Measurements from ENCODE around the gene MPI. TPM values are rescaled to one million over a fixed set of nuclear protein-coding genes. Genes with fewer than 3 reads are reported as not detected.
A peak's percentile ranks its signal among the peaks of the same experiment; 100 is the strongest.

The MPI gene
- total and polyA plus RNA-seq, 2 experiments from 2014 or later, result 34.8 to 79.0 TPM

DNA sequence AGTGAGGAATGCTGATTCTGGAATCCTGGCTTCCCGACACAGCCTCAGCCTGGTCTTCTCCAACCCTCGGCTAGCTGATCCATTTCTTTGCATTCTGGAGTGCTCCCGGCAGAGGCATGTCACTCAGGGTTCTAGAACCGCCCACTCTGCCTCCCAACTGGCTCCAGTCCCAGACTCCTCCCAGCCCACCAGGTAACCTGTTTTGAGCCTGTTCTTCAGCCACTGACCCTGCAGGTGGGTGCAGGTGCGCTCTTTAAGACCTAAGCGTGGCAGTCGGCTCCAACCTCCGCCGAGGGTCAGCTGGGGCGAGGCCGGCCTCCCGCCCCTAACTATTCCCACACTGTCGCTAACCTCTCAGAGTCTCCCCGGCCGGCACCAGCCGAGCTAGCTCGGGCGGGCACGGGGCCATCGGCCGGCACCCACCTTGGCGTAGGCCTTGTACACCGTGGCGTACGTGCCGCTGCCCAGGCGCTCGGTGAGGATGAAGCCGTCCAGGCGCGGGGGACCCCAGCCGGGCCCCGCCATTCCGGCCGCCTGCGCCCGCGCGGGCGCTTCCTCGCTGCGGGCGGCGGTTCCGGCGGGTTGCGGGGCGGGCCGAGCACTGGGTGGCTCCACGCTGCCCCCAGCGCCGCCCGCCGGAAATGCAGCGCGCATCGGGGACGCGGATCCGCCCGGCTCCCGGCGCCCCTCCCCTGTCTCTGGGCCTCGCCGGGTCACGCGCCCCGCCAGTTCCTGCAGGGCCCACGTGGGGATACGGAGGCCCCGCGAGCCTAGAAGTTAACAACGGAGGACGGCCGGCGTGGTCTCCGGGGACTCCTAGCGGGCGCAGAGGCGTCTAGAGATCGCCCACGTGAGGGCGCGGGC lies 47.0 kb upstream of the MPI start, which contains the start of gene ULK3:
Gene ULK3, minus strand, starts transcription at position 576 of the 864 bp plus-strand sequence. Its CDS starts 51 bp downstream, at position 525.
- H3K9me2 ChIP-seq (ENCODE audit: insufficient read depth), result no peaks in the 10 kb centered on the region
- no peaks in the 10 kb centered on the region for H3K36me3 ChIP-seq (ENCODE audit: low read depth)
- peak within 1 kb of the TSS; percentile 83 for H3K4me2 ChIP-seq (ENCODE audit: unreplicated experiment)
- peak within 1 kb of the TSS; percentile 92 for H3K4me3 ChIP-seq
- no peaks in the 10 kb centered on the region for H3K27me3 ChIP-seq (replicated peaks; ENCODE audit: insufficient read depth)
- in situ Hi-C loops (cut with MboI), result no loop called here
- peak; percentile 95 for DNase-seq
- H3K79me2 ChIP-seq (ENCODE audit: insufficient read depth), result no peaks in the 10 kb centered on the region
- H3K9ac ChIP-seq, result peak within 1 kb of the TSS; percentile 90
- H3K4me1 ChIP-seq (ENCODE audit: insufficient read depth), result peaks cover 7% of the 10 kb centered on the region; the same call in 1 of the 2 replicates
- WGBS, 2 experiments (ENCODE audit: low coverage in 1 of 2, low lambda C conversion rate in 2 of 2, missing lambda C conversion rate in 2 of 2), result 1% methylated on average over 72 to 77 of the region's 84 CpGs
- H3K9me3 ChIP-seq (ENCODE audit: low read depth), result no peaks in the 10 kb centered on the region
- no peaks in the 10 kb centered on the region for H4K20me1 ChIP-seq (ENCODE audit: insufficient read depth)
- peak within 1 kb of the TSS; percentile 96 for H2AFZ ChIP-seq
- peaks cover 6% of the 10 kb centered on the region; the same call in 1 of the 2 replicates for H3F3A ChIP-seq (ENCODE audit: insufficient read depth)
- H3K27ac ChIP-seq, result peak within 1 kb of the TSS; percentile 69
- no peak for TF ChIP-seq EZH2 (IDR thresholded peaks at IDR 0.05; ENCODE audit: insufficient read depth, poor library complexity, severe bottlenecking)
- no peak for TF ChIP-seq EZH2phosphoT487 (IDR thresholded peaks at IDR 0.05; ENCODE audit: insufficient read depth, low read depth)

- Histone ChIP-seq H3K9ac (peak overlapping the region; percentile 90), H3K27ac (peak overlapping the region; percentile 69), H3K36me3 (ENCODE audit: low read depth) (no peaks in the 10 kb centered on the region), H2AFZ (peak overlapping the region; percentile 89), H3K4me2 (ENCODE audit: unreplicated experiment) (peak overlapping the region; percentile 76), H3K9me2 (ENCODE audit: insufficient read depth) (no peaks in the 10 kb centered on the region), H3K4me1 (ENCODE audit: insufficient read depth) (peaks cover 7% of the 10 kb centered on the region; the same call in 1 of the 2 replicates), H3K27me3 (replicated peaks; ENCODE audit: insufficient read depth) (no peaks in the 10 kb centered on the region), H3K4me3 (peak overlapping the region; percentile 92), H4K20me1 (ENCODE audit: insufficient read depth) (no peaks in the 10 kb centered on the region), H3K79me2 (ENCODE audit: insufficient read depth) (no peaks in the 10 kb centered on the region), H3F3A (ENCODE audit: insufficient read depth) (peaks cover 6% of the 10 kb centered on the region; the same call in 1 of the 2 replicates), H3K9me3 (ENCODE audit: low read depth) (no peaks in the 10 kb centered on the region)
- WGBS, 2 experiments (ENCODE audit: low coverage in 1 of 2, low lambda C conversion rate in 2 of 2, missing lambda C conversion rate in 2 of 2), result 22 to 24% methylated on average over 17 to 18 of the region's 18 CpGs
- no peak for DNase-seq
- TF ChIP-seq EZH2 (IDR thresholded peaks at IDR 0.05; ENCODE audit: insufficient read depth, poor library complexity, severe bottlenecking) (no peak), EZH2phosphoT487 (IDR thresholded peaks at IDR 0.05; ENCODE audit: insufficient read depth, low read depth) (no peak)
- in situ Hi-C loops (cut with MboI), result no loop called here
Measured at GRCh38 chr15:74843445-74843828, 46.4 kb upstream of the MPI start.

DNA sequence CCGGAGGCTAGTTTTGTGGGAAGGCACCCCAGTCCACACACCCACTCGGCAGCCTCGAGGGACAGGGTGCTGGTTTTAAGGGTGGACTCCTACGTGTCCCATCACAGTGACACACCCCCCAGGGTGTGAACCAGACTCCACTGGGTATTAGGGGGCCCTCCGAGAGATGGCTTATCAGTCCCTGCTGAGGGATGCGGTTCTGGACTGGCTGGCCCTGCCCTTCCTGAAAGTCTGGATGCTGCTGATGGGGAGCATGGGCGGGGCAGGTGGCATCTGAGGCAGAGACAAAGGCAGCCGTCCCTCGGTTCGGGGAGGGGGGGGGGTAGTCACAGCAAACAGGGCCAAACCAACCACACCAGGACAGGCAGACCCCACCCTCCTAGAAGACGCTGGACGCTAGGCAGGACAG lies 45.9 kb upstream of the MPI start:
- H3K27ac ChIP-seq, result peak overlapping the region; percentile 69
- peak overlapping the region; percentile 76 for H3K4me2 ChIP-seq (ENCODE audit: unreplicated experiment)
- WGBS, 2 experiments (ENCODE audit: low coverage in 1 of 2, low lambda C conversion rate in 2 of 2, missing lambda C conversion rate in 2 of 2), result 67 to 74% methylated on average over 8 to 12 of the region's 12 CpGs
- TF ChIP-seq EZH2 (IDR thresholded peaks at IDR 0.05; ENCODE audit: insufficient read depth, poor library complexity, severe bottlenecking) (no peak), EZH2phosphoT487 (IDR thresholded peaks at IDR 0.05; ENCODE audit: insufficient read depth, low read depth) (no peak)
- H2AFZ ChIP-seq, result peak overlapping the region; percentile 89; the same call in 1 of the 2 replicates
- H3K4me1 ChIP-seq (ENCODE audit: insufficient read depth), result peaks cover 7% of the 10 kb centered on the region; the same call in 1 of the 2 replicates
- H4K20me1 ChIP-seq (ENCODE audit: insufficient read depth), result no peaks in the 10 kb centered on the region
- H3K9ac ChIP-seq, result peak overlapping the region; percentile 90
- H3F3A ChIP-seq (ENCODE audit: insufficient read depth), result peaks cover 6% of the 10 kb centered on the region; the same call in 1 of the 2 replicates
- DNase-seq, result no peak
- H3K27me3 ChIP-seq (replicated peaks; ENCODE audit: insufficient read depth), result no peaks in the 10 kb centered on the region
- no peaks in the 10 kb centered on the region for H3K9me2 ChIP-seq (ENCODE audit: insufficient read depth)
- in situ Hi-C loops (cut with MboI), result no loop called here
- H3K9me3 ChIP-seq (ENCODE audit: low read depth), result no peaks in the 10 kb centered on the region
- no peaks in the 10 kb centered on the region for H3K79me2 ChIP-seq (ENCODE audit: insufficient read depth)
- peak overlapping the region; percentile 92; the same call in 1 of the 2 replicates for H3K4me3 ChIP-seq
- no peaks in the 10 kb centered on the region for H3K36me3 ChIP-seq (ENCODE audit: low read depth)

- Histone ChIP-seq H3K27ac (no peak overlapping the region), H4K20me1 (ENCODE audit: insufficient read depth) (no peaks in the 10 kb centered on the region), H3K9me2 (ENCODE audit: insufficient read depth) (no peaks in the 10 kb centered on the region), H3K9me3 (ENCODE audit: low read depth) (no peaks in the 10 kb centered on the region), H3K9ac (no peak overlapping the region), H3K36me3 (ENCODE audit: low read depth) (no peaks in the 10 kb centered on the region), H3K4me2 (ENCODE audit: unreplicated experiment) (no peak overlapping the region), H3K79me2 (ENCODE audit: insufficient read depth) (no peaks in the 10 kb centered on the region), H3K4me3 (no peak overlapping the region), H2AFZ (no peak overlapping the region), H3K4me1 (ENCODE audit: insufficient read depth) (peaks cover 7% of the 10 kb centered on the region; the same call in 1 of the 2 replicates), H3K27me3 (replicated peaks; ENCODE audit: insufficient read depth) (no peaks in the 10 kb centered on the region), H3F3A (ENCODE audit: insufficient read depth) (peaks cover 6% of the 10 kb centered on the region; the same call in 1 of the 2 replicates)
- in situ Hi-C loops (cut with MboI), result no loop called here
- no peak for DNase-seq
- TF ChIP-seq EZH2 (IDR thresholded peaks at IDR 0.05; ENCODE audit: insufficient read depth, poor library complexity, severe bottlenecking) (no peak), EZH2phosphoT487 (IDR thresholded peaks at IDR 0.05; ENCODE audit: insufficient read depth, low read depth) (no peak)
- WGBS, 2 experiments (ENCODE audit: low coverage in 1 of 2, low lambda C conversion rate in 2 of 2, missing lambda C conversion rate in 2 of 2), result 73 to 77% methylated on average over 12 of the region's 12 CpGs
Measured at GRCh38 chr15:74844319-74845207, 45.3 kb upstream of the MPI start.
